NCI-H1436 (cell line): ENCODE measurements around the gene PHGDH.

Experiments used
- DNase-seq: peaks from one replicate; lab custom pipeline; 2025; lab: John Stamatoyannopoulos, UW

The PHGDH gene

GRCh38 chr1:119732465-119733168 is 20.9 kb downstream of the PHGDH start:
- DNase-seq: no peak

DNA sequence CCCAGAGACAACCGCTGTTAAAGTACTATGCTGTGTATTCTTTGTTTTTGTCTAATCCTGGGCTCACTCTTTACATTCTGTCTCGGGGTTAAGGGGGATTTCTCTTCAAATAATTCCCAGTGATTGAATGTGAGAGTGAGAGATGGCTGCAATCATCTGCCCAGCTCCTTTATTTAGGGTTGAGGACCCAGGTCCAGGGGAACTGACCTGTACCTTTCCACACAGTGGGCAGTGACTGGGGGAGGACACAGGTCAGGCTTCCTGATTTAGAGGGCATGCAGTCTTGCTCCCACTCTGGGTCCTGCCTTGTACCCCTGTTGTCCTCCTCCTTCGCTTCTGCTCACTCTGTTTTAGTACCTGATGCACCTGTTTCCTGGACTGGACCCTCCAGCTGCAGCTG is 22.0 kb downstream of the PHGDH start:
- DNase-seq: no peak

GRCh38 chr1:119735217-119735616 is 23.5 kb downstream of the PHGDH start:
- DNase-seq: no peak

GRCh38 chr1:119736649-119737039 is 24.9 kb downstream of the PHGDH start:
- no peak for DNase-seq

GRCh38 chr1:119737040-119737682 is 25.4 kb downstream of the PHGDH start:
- DNase-seq: no peak

GRCh38 chr1:119738100-119738720 is 26.5 kb downstream of the PHGDH start:
- DNase-seq: no peak

GRCh38 chr1:119739150-119739549 is 27.4 kb downstream of the PHGDH start:
- DNase-seq: no peak

DNA sequence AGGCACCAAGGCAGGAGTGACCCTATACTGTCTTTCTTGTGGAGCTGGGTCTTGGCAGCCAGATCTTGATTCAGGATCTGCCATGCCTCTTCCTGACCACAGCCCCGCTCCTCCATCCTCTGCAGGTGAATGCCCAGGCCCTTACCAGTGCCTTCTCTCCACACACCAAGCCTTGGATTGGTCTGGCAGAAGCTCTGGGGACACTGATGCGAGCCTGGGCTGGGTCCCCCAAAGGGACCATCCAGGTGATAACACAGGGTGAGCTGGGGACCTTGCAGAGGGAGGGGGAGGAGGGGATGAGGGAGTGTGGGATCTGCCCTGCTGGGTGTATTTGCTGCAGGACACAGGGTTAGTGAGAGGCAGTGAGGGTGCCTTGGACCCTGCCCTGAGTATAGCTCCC is 28.5 kb downstream of the PHGDH start:
- no peak for DNase-seq

DNA sequence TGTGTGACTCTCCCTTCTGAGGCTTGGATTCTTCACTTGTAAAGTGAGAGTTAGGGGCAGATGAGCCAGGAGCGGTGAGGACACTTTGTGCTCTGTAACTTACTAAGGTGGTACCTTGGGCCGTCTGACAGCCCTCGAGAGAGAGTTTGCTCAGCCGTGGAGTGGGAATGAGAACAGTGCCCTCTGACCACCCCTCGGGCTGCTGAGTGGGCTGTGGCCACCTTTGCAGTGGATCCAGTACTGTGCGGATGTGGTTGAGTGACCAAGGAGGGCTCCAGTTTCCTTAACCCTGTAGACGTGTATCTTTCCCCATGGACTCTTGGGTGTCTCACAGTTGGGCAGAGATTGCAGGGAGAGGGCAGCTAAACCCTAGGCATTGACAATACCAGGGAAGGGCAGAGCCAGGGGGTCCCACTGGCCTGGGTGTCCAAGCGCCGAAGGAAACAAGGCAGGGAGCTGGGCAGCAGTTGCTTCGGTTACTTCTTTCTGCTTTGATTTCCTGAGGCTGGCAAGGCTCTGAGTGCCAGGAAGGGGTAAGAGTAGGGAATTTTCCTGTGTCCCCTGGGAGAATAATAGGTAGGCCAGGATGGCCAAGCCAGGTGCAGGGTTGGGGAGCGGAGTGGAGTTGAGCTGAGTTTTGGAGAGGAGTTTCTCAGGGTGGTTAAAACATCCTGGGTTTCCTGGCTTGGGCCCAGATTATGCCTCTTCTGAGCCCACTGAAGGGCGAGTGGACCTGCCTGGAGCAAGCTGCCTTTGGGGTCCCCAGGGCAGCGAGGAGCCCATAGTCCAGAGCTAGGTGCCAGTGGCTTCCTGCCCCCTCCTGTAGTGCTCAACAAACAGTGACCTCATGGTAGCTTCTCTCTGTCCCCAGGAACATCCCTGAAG is 29.4 kb downstream of the PHGDH start:
- no peak for DNase-seq

GRCh38 chr1:119742202-119742601 is 30.5 kb downstream of the PHGDH start:
- no peak for DNase-seq

- DNase-seq: no peak
Measured at GRCh38 chr1:119742677-119743076, 30.9 kb downstream of the PHGDH start.

GRCh38 chr1:119743308-119743707 is 31.6 kb downstream of the PHGDH start:
- no peak for DNase-seq

DNA sequence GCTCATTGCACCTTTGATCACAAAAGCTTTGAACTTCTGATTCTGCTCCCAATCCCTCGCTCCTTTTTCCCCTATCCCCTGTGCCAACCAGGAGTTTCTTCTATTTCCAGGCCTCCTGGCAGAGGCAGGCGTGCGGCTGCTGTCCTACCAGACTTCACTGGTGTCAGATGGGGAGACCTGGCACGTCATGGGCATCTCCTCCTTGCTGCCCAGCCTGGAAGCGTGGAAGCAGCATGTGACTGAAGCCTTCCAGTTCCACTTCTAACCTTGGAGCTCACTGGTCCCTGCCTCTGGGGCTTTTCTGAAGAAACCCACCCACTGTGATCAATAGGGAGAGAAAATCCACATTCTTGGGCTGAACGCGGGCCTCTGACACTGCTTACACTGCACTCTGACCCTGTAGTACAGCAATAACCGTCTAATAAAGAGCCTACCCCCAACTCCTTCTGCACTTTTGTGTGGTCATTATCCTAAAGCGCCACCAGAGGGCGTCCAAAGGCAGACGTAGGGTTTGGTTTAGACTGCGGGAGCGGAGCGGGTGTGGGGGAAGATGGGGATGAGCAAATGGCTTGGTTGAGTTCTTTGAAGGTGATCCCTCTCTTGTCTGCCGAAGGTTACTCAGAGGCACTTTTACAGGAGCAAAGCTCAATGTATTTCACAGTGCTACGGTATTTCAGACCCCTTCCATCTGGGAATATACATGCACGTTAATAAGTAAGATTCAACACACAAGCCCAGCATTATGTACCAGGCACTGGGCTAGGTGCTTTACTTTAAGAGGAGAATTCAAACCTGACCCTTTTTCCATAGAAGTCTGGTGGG is 32.3 kb downstream of the PHGDH start:
- DNase-seq: peak; percentile 54

- no peak for DNase-seq
Measured at GRCh38 chr1:119744598-119744942, 32.8 kb downstream of the PHGDH start.

DNA sequence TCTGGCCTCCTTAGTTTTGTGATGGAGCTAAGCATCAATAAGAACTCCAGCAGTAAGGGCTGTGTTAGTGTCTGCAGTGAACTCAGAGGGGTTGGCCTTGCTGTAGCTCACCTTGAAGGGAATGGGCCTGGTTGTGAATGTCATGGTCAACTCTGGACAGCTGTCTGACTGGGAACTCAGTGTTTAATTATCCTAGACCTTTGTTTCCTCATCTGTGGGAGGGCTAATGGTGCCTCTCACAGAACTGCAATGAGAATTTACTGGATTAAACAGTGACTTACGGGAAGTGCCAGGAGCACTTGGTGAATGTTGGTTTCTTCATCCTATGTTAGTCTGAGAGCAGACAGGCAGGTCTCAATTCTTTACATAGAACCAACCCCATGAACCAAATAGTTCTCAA is 33.3 kb downstream of the PHGDH start:
- DNase-seq: no peak

DNA sequence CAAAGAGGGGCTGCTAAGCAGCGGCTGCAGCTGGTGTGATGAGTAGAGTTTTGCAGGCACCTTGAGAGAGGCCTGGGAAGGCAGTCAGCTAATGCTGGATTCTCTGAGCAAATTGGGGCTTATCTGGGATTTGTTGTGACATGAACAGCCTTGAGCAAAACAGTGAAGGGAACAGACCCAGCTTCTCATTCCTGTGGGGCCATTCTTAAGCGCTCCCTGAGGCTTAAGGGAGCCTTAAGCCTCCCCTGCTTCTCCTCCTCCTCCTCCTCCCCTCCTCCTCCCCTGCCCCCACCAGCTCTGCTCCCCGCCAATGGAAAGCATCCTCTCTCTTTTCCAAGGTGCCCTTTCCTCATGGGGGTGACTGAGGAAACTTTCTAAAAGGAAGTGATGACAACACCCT is 35.7 kb downstream of the PHGDH start:
- no peak for DNase-seq

- no peak for DNase-seq
Measured at GRCh38 chr1:119748040-119748439, 36.3 kb downstream of the PHGDH start.

GRCh38 chr1:119752592-119752991 is 40.9 kb downstream of the PHGDH start:
- no peak for DNase-seq

GRCh38 chr1:119758584-119758983 is 46.9 kb downstream of the PHGDH start:
- DNase-seq: no peak

- DNase-seq: no peak
Measured at GRCh38 chr1:119762409-119762808, 50.7 kb downstream of the PHGDH start.

DNA sequence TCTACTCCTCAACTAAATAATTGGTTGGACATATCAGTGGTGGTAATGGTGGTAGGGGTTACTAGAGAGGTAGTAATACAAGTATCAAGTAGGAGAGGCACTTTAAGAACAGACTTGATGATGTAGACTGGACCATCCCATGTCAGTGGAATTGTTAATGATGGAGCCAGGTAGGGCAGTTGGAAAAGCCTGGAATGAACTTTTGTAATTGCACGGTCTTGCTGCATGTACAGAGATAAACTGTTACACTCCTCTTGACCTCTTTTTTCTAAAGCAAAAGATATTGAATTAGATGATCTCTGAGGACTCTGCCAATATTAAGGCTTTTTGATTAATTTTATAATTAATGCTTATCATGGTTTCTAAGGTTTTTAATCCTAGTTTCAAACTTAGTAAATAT is 51.2 kb downstream of the PHGDH start:
- DNase-seq: no peak

DNA sequence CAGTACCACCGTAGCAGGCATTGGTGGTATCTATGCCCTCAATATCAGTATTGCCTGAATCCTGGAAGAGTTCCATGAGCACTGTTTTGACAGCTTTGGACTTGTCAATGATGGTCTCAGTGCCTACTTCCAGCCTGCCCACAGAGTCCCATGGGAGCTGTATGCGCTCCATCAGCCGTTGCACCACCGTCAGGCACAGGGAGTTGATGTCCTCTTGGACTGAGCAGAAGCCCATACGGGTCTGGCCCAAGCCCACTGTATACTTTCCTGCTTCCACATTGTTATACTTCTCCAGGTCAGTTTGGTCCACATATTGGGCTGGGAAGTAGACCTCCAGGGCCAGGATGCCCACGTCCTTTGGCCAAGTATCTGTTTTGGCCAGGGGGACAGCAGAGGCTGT is 52.5 kb downstream of the PHGDH start:
- DNase-seq: no peak
